Measurements from ENCODE around the gene PRODH2. TPM values are rescaled to one million over a fixed set of nuclear protein-coding genes. Genes with fewer than 3 reads are reported as not detected.

Gene PRODH2
- total and polyA plus RNA-seq, 4 donors: 56.4 to 156 (median 114) TPM

DNA sequence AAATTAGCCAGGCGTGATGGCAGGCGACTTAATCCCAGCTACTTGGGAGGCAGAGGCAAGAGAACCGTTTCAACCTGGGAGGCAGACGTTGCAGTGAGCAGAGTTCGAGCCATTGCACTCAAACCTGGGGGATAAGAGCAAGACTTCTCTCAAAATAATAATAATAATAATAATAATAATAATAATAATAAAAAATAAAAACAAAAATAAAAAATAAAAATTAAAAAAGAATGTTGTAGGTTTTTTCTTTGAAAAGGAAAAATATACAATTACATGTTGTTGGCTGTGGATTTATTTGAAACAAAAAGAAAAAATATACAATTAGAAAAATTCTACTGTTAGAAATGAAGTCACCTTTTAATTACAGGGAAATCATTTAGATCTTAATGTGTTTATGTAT lies 11.5 kb upstream of the PRODH2 start:
- Histone ChIP-seq H3K4me1 (ENCODE audit: control insufficient read depth in 4 of 4, insufficient read depth in 4 of 4, low read length in 3 of 4) (peaks cover 0 to 8% (median 5%) of the 10 kb centered on the region in 4 donors), H3K27ac (ENCODE audit: low read depth in 1 of 2, low read length in 2 of 2) (no peak overlapping the region), H3K9me3 (ENCODE audit: control insufficient read depth in 4 of 4, low read length in 3 of 4) (no peaks in the 10 kb centered on the region), H3K9ac (ENCODE audit: low read depth in 1 of 2, low read length in 2 of 2) (no peak overlapping the region), H3K4me3 (ENCODE audit: low read depth in 1 of 3, low read length in 3 of 3) (no peak overlapping the region), H3K36me3 (ENCODE audit: control insufficient read depth in 4 of 4, insufficient read depth in 3 of 4, low read depth in 1 of 4, low read length in 3 of 4) (no peaks in the 10 kb centered on the region), H3K27me3 (ENCODE audit: control insufficient read depth in 4 of 4, insufficient read depth in 4 of 4, low read length in 3 of 4) (peaks cover 0 to 5% (median 0%) of the 10 kb centered on the region in 4 donors)
- WGBS: 84% methylated on average over 5 of the region's 5 CpGs
- TF ChIP-seq JUND (IDR thresholded peaks at IDR 0.05): no peak
- no peak for DNase-seq (ENCODE audit: low spot score)

DNA sequence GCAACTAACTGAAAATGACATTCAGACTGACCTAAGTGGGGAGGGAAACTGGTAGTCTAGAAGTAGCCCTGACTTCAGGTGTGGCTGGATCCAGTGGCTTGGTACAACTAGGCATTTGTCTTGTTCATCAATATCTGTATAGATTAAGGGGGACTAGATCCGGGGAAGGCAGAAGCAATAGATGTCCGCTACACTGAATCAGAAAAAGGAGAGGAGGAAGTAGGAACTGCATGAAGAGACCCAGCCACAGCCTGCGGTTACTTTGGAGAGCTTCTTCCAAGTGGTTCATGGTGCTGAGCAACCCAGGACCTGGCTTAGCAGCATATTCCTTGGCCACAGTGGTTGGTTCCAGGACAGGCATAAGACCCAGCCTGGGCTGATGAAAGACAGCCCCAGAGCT lies 9.9 kb upstream of the PRODH2 start:
- WGBS: 74% methylated on average over 3 of the region's 3 CpGs
- TF ChIP-seq NR2F2 (IDR thresholded peaks at IDR 0.05): no peak
- TF ChIP-seq RXRA (IDR thresholded peaks at IDR 0.05): no peak
- no peak for TF ChIP-seq FOXA1 (IDR thresholded peaks at IDR 0.05)
- no peak for TF ChIP-seq TAF1 (conservative IDR thresholded peaks at IDR 0.05)
- no peak for DNase-seq (ENCODE audit: low spot score)
- no peak overlapping the region for H3K9ac ChIP-seq (ENCODE audit: low read depth in 1 of 2, low read length in 2 of 2)
- no peak overlapping the region for H3K27ac ChIP-seq (ENCODE audit: low read depth in 1 of 2, low read length in 2 of 2)
- peaks cover 0 to 8% (median 5%) of the 10 kb centered on the region in 4 donors for H3K4me1 ChIP-seq (ENCODE audit: control insufficient read depth in 4 of 4, insufficient read depth in 4 of 4, low read length in 3 of 4)
- no peaks in the 10 kb centered on the region for H3K36me3 ChIP-seq (ENCODE audit: control insufficient read depth in 4 of 4, insufficient read depth in 3 of 4, low read depth in 1 of 4, low read length in 3 of 4)
- H3K4me3 ChIP-seq (ENCODE audit: low read depth in 1 of 3, low read length in 3 of 3): no peak overlapping the region
- peaks cover 0 to 5% (median 0%) of the 10 kb centered on the region in 4 donors for H3K27me3 ChIP-seq (ENCODE audit: control insufficient read depth in 4 of 4, insufficient read depth in 4 of 4, low read length in 3 of 4)
- no peaks in the 10 kb centered on the region for H3K9me3 ChIP-seq (ENCODE audit: control insufficient read depth in 4 of 4, low read length in 3 of 4)

GRCh38 chr19:35818445-35818844 lies 5.8 kb upstream of the PRODH2 start:
- DNase-seq (ENCODE audit: low spot score): no peak
- no peaks in the 10 kb centered on the region for H3K27me3 ChIP-seq (ENCODE audit: control insufficient read depth in 4 of 4, insufficient read depth in 4 of 4, low read length in 3 of 4)
- WGBS: 88% methylated on average over 3 of the region's 3 CpGs
- no peak overlapping the region for H3K27ac ChIP-seq (ENCODE audit: low read depth in 1 of 2, low read length in 2 of 2)
- H3K9me3 ChIP-seq (ENCODE audit: control insufficient read depth in 4 of 4, low read length in 3 of 4): no peaks in the 10 kb centered on the region
- no peak overlapping the region for H3K9ac ChIP-seq (ENCODE audit: low read depth in 1 of 2, low read length in 2 of 2)
- no peak overlapping the region for H3K4me3 ChIP-seq (ENCODE audit: low read depth in 1 of 3, low read length in 3 of 3)
- no peak for TF ChIP-seq TAF1 (conservative IDR thresholded peaks at IDR 0.05)
- TF ChIP-seq FOXA1 (IDR thresholded peaks at IDR 0.05): no peak
- TF ChIP-seq FOXA2 (IDR thresholded peaks at IDR 0.05): no peak
- H3K36me3 ChIP-seq (ENCODE audit: control insufficient read depth in 4 of 4, insufficient read depth in 3 of 4, low read depth in 1 of 4, low read length in 3 of 4): no peaks in the 10 kb centered on the region
- H3K4me1 ChIP-seq (ENCODE audit: control insufficient read depth in 4 of 4, insufficient read depth in 4 of 4, low read length in 3 of 4): peaks cover 0 to 8% (median 5%) of the 10 kb centered on the region in 4 donors

- Histone ChIP-seq H3K9me3 (ENCODE audit: control insufficient read depth in 4 of 4, low read length in 3 of 4) (no peaks in the 10 kb centered on the region), H3K4me3 (ENCODE audit: low read depth in 1 of 3, low read length in 3 of 3) (no peak overlapping the region), H3K4me1 (ENCODE audit: control insufficient read depth in 4 of 4, insufficient read depth in 4 of 4, low read length in 3 of 4) (peaks cover 0 to 21% (median 13%) of the 10 kb centered on the region in 4 donors), H3K27me3 (ENCODE audit: control insufficient read depth in 4 of 4, insufficient read depth in 4 of 4, low read length in 3 of 4) (no peaks in the 10 kb centered on the region), H3K27ac (ENCODE audit: low read depth in 1 of 2, low read length in 2 of 2) (no peak overlapping the region), H3K36me3 (ENCODE audit: control insufficient read depth in 4 of 4, insufficient read depth in 3 of 4, low read depth in 1 of 4, low read length in 3 of 4) (no peaks in the 10 kb centered on the region), H3K9ac (ENCODE audit: low read depth in 1 of 2, low read length in 2 of 2) (no peak overlapping the region)
- TF ChIP-seq FOXA1 (IDR thresholded peaks at IDR 0.05) (no peak), ATF3 (IDR thresholded peaks at IDR 0.05) (no peak), RAD21 (IDR thresholded peaks at IDR 0.05) (no peak), HNF4G (IDR thresholded peaks at IDR 0.05) (no peak)
- TF ChIP-seq, protein P1, sequence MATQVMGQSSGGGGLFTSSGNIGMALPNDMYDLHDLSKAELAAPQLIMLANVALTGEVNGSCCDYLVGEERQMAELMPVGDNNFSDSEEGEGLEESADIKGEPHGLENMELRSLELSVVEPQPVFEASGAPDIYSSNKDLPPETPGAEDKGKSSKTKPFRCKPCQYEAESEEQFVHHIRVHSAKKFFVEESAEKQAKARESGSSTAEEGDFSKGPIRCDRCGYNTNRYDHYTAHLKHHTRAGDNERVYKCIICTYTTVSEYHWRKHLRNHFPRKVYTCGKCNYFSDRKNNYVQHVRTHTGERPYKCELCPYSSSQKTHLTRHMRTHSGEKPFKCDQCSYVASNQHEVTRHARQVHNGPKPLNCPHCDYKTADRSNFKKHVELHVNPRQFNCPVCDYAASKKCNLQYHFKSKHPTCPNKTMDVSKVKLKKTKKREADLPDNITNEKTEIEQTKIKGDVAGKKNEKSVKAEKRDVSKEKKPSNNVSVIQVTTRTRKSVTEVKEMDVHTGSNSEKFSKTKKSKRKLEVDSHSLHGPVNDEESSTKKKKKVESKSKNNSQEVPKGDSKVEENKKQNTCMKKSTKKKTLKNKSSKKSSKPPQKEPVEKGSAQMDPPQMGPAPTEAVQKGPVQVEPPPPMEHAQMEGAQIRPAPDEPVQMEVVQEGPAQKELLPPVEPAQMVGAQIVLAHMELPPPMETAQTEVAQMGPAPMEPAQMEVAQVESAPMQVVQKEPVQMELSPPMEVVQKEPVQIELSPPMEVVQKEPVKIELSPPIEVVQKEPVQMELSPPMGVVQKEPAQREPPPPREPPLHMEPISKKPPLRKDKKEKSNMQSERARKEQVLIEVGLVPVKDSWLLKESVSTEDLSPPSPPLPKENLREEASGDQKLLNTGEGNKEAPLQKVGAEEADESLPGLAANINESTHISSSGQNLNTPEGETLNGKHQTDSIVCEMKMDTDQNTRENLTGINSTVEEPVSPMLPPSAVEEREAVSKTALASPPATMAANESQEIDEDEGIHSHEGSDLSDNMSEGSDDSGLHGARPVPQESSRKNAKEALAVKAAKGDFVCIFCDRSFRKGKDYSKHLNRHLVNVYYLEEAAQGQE (IDR thresholded peaks at IDR 0.05): no peak
- 83% methylated on average over 9 of the region's 9 CpGs for WGBS
- DNase-seq (ENCODE audit: low spot score): no peak
Observed at GRCh38 chr19:35816846-35817245, 4.2 kb upstream of the PRODH2 start.
